Effector memory CD8-positive, alpha-beta T cell (primary cell): ENCODE data around the gene ARHGDIG.
"Not testable (repeated sequence)": the region's sequence is repeated elsewhere in the genome, so short reads cannot be mapped to it uniquely, and the experiment has no call there.

ENCODE experiments used
- ATAC-seq: fragments of 150-1000 bp; cut with Tn5 transposase; replicated peaks from 2 replicates; pipeline ENCODE4 v1.10.0; 2021; ENCODE audit warnings: mild to moderate bottlenecking, moderate library complexity
- DNase-seq, 3 experiments: peaks; one replicate each; pipeline ENCODE4 v3.0.0; 2021
- H3K27ac Mint-ChIP-seq, 2 donors: one replicate each; pipeline ENCODE4 v1.8.0; 2022; ENCODE audit warnings: mild to moderate bottlenecking in 2 of 2, mixed read lengths in 2 of 2, moderate library complexity in 2 of 2
- H3K27me3 Mint-ChIP-seq, 2 donors: one replicate each; pipeline ENCODE4 v1.8.0; 2022; ENCODE audit warnings: mixed read lengths in 2 of 2
- H3K36me3 Mint-ChIP-seq: one replicate; pipeline ENCODE4 v1.8.0; 2022; ENCODE audit warnings: mild to moderate bottlenecking, moderate library complexity, mixed read lengths; ENCODE audit not compliant: insufficient read depth
- H3K4me1 Mint-ChIP-seq, 2 donors: one replicate each; pipeline ENCODE4 v1.8.0; 2022; ENCODE audit warnings: low read depth in 2 of 2, mixed read lengths in 2 of 2
- H3K4me3 Mint-ChIP-seq, 2 donors: one replicate each; pipeline ENCODE4 v1.8.0; 2022; ENCODE audit warnings: mild to moderate bottlenecking in 2 of 2, mixed read lengths in 2 of 2, moderate library complexity in 2 of 2
- H3K9me3 Mint-ChIP-seq, 2 donors: one replicate each; pipeline ENCODE4 v1.8.0; 2022; ENCODE audit warnings: mixed read lengths in 2 of 2

ARHGDIG gene

DNA sequence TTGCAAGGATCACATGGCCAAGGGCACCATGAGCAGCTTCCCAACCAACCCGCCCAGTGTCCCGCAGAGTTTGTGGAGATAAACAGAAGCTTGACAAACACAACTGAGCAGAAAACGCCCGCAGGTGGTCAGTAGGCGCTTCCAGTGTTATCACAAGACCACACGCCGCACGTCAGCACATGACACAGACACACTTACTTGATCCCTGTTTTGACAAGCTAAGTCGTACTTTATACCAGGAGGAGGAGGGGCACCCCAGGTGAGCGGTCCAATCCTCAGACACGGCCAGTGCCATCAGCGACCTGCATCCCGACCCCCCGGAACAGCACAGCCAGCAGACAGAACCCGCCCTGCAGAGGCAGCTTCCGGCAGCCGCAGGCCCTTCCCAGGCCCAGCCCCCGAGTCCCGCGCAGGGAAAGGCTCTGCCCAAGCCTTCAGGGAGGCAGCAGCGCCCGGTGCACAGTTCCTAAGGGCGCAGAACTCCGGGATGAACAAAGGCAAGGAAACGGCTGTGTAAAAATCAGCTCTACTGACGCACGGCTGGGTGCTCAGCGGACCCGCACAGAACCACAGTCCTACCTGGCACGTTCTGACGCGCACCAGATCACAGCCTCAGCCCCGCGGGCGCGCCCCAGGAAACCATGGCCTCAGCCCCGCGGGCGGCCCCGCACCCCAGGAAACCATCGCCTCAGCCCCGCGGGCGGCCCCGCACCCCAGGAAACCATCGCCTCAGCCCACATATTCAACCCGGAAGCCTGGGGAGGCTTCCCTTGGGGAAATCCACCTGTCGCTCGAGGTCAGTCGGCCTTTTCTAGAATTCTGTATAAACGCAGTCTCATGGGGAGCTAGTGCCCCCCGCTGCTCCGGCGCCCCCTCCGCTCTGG, 44.3 kb downstream of the ARHGDIG start:
- Mint-ChIP-seq H3K4me3 (peak overlapping the region; percentile 74 to 80), H3K27me3 (no peaks in the 10 kb centered on the region), H3K4me1 (peaks cover 55 to 56% of the 10 kb centered on the region in 2 donors), H3K9me3 (no peaks in the 10 kb centered on the region), H3K36me3 (peaks cover 58% of the 10 kb centered on the region), H3K27ac (peak overlapping the region; percentile 89 to 93)
- DNase-seq (peak; percentile 78 to 85 (median 83)), ATAC-seq (peak; percentile 70)

DNA sequence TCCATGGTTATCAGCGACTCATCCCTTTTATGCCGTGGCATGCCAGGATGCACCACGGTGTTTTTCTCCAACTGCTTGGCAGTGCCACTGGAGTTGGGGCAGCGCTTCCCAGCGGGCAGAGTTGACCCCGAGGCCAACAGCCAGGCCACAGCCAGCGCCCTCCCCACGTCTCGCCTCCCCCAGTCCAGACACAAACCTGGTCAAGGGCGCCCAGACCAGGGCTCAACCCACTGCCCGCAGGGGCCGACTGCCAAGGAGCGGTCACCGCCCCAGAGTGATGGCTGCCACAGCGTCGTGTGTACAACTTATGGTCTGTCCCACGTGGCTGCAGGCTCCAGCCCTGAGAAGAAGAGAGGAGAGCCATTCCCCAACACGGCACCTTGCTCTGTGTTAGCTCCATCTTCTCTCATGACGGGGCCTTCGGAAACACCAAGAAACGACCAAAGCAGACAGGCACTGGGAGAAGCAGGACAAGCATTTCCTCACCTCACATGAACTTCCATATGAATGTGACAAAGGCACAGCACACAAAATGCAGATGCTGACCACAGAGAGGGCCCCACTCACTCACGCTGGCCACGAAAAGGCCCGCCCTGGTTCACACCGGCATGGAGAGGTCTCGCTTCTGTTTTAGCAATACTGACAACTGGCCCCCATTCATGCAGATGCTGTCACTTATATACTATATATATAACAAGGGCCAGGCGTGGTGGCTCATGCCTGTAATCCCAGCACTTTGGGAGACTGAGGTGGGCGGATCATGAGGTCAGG, 45.2 kb downstream of the ARHGDIG start:
- DNase-seq (no peak), ATAC-seq (no peak)
- Mint-ChIP-seq H3K36me3 (peaks cover 60% of the 10 kb centered on the region), H3K4me3 (peak overlapping the region; percentile 74 to 80), H3K9me3 (no peaks in the 10 kb centered on the region), H3K27me3 (no peaks in the 10 kb centered on the region), H3K4me1 (peaks cover 55 to 57% of the 10 kb centered on the region in 2 donors), H3K27ac (peak overlapping the region; percentile 89 to 93)

DNA sequence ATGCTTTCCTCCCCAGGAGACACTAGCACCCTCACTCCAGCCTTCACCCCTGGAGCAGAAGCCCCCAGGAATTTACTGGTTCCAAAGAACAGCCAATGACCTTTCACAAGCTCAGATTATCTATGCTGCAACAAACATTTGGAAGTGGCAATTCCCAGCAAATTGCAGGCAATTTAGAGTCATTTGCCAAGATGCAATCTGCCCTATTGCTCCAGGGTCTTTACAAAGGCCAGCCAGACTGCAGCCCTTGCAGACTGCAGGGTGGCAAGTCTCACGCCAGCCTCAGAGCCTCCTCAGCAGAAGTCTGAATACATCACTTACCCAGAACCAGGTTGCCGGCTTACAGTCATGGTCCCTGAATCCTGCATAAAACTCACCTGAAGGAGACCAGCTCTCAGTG, 50.4 kb downstream of the ARHGDIG start:
- H3K9me3 Mint-ChIP-seq: no peaks in the 10 kb centered on the region
- ATAC-seq: no peak
- no peak for DNase-seq
- no peak overlapping the region for H3K4me3 Mint-ChIP-seq
- peaks cover 45% of the 10 kb centered on the region for H3K36me3 Mint-ChIP-seq
- no peaks in the 10 kb centered on the region for H3K27me3 Mint-ChIP-seq
- H3K4me1 Mint-ChIP-seq: peaks cover 57 to 58% of the 10 kb centered on the region in 2 donors
- peak overlapping the region in 1 of 2 donors; percentile 60 for H3K27ac Mint-ChIP-seq

DNA sequence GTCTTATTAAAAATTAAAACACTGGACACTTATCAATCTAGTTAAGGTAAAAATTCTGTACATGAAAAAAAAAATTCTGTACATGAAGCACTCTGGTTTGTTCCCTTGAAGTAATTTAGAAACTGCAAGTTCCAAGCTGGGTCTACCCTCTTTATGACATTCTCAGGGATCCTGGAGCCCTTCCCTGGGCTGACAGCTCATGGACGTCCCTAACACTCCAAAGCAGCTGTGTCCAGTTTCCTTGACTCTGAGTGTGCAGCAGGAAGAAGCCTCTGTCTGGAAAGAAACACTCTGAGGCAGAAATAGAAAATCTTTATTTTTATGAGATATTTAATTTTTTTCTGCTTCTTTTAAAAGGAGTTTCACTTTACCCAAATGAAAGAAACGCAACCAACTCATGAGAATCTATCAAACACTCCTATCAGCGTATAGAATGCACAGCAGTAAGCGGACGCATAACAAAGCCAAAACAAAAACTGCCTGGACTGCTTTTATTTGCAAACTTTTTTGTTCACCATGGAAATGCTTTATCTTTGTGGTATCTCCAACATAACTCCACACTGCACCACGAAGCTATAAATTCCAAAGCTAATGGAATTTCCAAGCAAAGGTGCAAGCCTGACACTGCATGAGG, 50.9 kb downstream of the ARHGDIG start:
- not testable (repeated sequence) for ATAC-seq, H3K4me3 Mint-ChIP-seq, H3K27me3 Mint-ChIP-seq, H3K9me3 Mint-ChIP-seq, DNase-seq
- Mint-ChIP-seq H3K27ac (peak overlapping the region in 1 of 2 donors; percentile 17), H3K4me1 (peaks cover 59 to 60% of the 10 kb centered on the region in 2 donors), H3K36me3 (peaks cover 47% of the 10 kb centered on the region)
